Measurements from ENCODE around the gene UBL7.

GRCh38 chr15:74460871-74461846, at the start of gene UBL7:
- TF ChIP-seq CTCF (IDR thresholded peaks at IDR 0.05) = no peak
- no peak for TF ChIP-seq EZH2 (IDR thresholded peaks at IDR 0.05; ENCODE audit: borderline replicate concordance, insufficient read depth, low read depth, low read length, poor library complexity, severe bottlenecking)

All from B cell (primary cell).